ENCODE measurements around the gene RSPRY1. TPM values are rescaled to one million over a fixed set of nuclear protein-coding genes. Genes with fewer than 3 reads are reported as not detected.

The RSPRY1 gene
- total and polyA plus RNA-seq, 2 of the 8 experiments (the other 6 are each of a cell fraction or from before 2014, with no cell fraction given): 11.5 to 32.5 TPM

DNA sequence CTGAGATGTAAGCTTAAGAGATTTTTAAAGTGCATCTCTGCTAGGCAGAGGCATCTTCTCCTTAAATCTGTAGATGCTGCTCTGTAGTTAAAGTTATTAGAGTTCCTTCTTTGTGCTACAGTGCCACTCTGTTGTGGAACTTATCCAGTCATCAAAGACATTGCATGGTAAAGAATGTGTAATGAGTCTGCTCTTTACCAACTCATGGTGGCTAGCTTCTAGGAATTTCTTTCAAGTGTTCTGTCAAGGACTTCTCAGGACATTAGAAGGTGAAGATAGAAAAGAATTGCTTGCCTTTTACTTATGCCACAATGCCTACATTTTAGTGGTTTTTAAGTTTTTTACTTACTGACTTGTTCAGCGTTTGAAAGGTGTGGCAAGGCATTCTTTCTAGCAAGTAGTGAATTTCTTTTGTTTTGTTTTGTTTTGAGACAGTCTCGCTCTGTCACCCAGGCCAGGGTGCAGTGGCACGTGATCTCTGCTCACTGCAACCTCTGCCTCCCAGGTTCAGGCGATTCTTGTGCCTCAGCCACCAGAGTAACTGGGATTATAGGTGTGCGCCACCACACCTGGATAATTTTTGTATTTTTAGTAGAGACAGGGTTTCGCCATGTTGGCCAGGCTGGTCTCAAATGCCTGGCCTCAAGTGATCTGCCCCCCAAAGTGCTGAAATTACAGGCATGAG is 38.7 kb downstream of the RSPRY1 start:
- Histone ChIP-seq H3K79me1 (ENCODE audit: low read depth, low read length) (no peaks in the 10 kb centered on the region), H4K5ac (ENCODE audit: insufficient read length, low read depth, low read length) (no peak overlapping the region), H3K23me2 (ENCODE audit: low read depth, low read length) (no peaks in the 10 kb centered on the region), H2BK15ac (ENCODE audit: low read length) (no peak overlapping the region), H4K8ac (ENCODE audit: extremely low read depth, insufficient read depth, low read length) (no peak overlapping the region), H3K56ac (replicated peaks; ENCODE audit: insufficient read length, low read depth, low read length) (no peak overlapping the region), H3K14ac (ENCODE audit: insufficient read length) (no peak overlapping the region), H2BK120ac (replicated peaks; ENCODE audit: low read depth, low read length) (no peak overlapping the region), H3K27me3 (replicated peaks in 1 of 4; ENCODE audit: control insufficient read depth in 3 of 4, extremely low read depth in 1 of 4, insufficient read depth in 3 of 4, low read length in 3 of 4) (no peaks in the 10 kb centered on the region), H3K27ac (ENCODE audit: low read depth, low read length) (no peak overlapping the region), H2BK20ac (ENCODE audit: low read length) (no peak overlapping the region), H3K9me3 (ENCODE audit: insufficient read depth in 2 of 2, low read depth in 1 of 2, low read length in 1 of 2) (no peaks in the 10 kb centered on the region), H3K36me3 (ENCODE audit: control insufficient read depth in 2 of 4, insufficient read depth in 4 of 4, low read length in 3 of 4) (peaks cover 5 to 45% (median 26%) of the 10 kb centered on the region in 4 experiments), H3K4ac (replicated peaks; ENCODE audit: insufficient read length, low read depth, low read length) (no peak overlapping the region), H3K4me2 (ENCODE audit: insufficient read depth in 1 of 2, low read depth in 2 of 2, low read length in 2 of 2) (no peak overlapping the region), H2AFZ (ENCODE audit: low read length) (no peak overlapping the region), H3K4me1 (replicated peaks in 1 of 4; ENCODE audit: control insufficient read depth in 3 of 4, insufficient read depth in 4 of 4, low read length in 3 of 4) (no peaks in the 10 kb centered on the region), H3K4me3 (ENCODE audit: extremely low read depth in 1 of 4, insufficient read depth in 2 of 4, low read depth in 3 of 4, low read length in 4 of 4) (no peak overlapping the region), H2BK5ac (ENCODE audit: low read depth, low read length) (no peak overlapping the region), H3K9ac (replicated peaks in 1 of 4; ENCODE audit: extremely low read depth in 1 of 4, low read depth in 3 of 4, low read length in 3 of 4) (no peak overlapping the region), H2BK12ac (ENCODE audit: low read depth, low read length) (no peak overlapping the region), H3K79me2 (ENCODE audit: control insufficient read depth in 1 of 2, insufficient read depth in 2 of 2, low read length in 2 of 2) (no peaks in the 10 kb centered on the region), H2AK5ac (ENCODE audit: low read depth, low read length) (no peak overlapping the region), H3K18ac (ENCODE audit: extremely low read depth, low read length) (no peak overlapping the region), H3K23ac (ENCODE audit: insufficient read length) (no peak overlapping the region), H4K91ac (replicated peaks; ENCODE audit: insufficient read length, low read length) (no peak overlapping the region), H4K20me1 (replicated peaks in 1 of 2; ENCODE audit: control insufficient read depth in 1 of 2, insufficient read depth in 2 of 2, low read length in 2 of 2) (no peaks in the 10 kb centered on the region)
- DNase-seq (ENCODE audit: low read depth in 1 of 2, low spot score in 2 of 2) (no peak), FAIRE-seq (no peak)
- POLR2A ChIA-PET (ENCODE audit: partially characterized antibody): no interaction called here
- WGBS, 2 experiments (ENCODE audit: extremely low coverage in 1 of 2, insufficient coverage in 1 of 2, insufficient read length in 1 of 2, insufficient replicate concordance in 2 of 2, low coverage in 1 of 2, low lambda C conversion rate in 2 of 2, missing lambda C conversion rate in 1 of 2): 91% methylated on average over 4 of the region's 6 CpGs; no CpG with 5 or more reads in 1 of the 2 experiments
- CTCF ChIA-PET (ENCODE audit: partially characterized antibody): no interaction called here
- no peak for TF ChIP-seq TAF7 (optimal IDR thresholded peaks at IDR 0.05; ENCODE audit: borderline replicate concordance, low read depth, low read length)
- no peak for TF ChIP-seq JUND (IDR thresholded peaks at IDR 0.05; ENCODE audit: low read length)
- TF ChIP-seq, protein P1, sequence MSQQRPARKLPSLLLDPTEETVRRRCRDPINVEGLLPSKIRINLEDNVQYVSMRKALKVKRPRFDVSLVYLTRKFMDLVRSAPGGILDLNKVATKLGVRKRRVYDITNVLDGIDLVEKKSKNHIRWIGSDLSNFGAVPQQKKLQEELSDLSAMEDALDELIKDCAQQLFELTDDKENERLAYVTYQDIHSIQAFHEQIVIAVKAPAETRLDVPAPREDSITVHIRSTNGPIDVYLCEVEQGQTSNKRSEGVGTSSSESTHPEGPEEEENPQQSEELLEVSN (IDR thresholded peaks at IDR 0.05): no peak
- TF ChIP-seq MAFK (IDR thresholded peaks at IDR 0.05; ENCODE audit: low read depth, low read length): no peak
- TF ChIP-seq SIX5 (IDR thresholded peaks at IDR 0.05; ENCODE audit: low read depth, low read length): no peak
- no peak for TF ChIP-seq SAP30 (IDR thresholded peaks at IDR 0.05; ENCODE audit: insufficient read depth, insufficient replicate concordance, low read length)
- TF ChIP-seq RAD21 (IDR thresholded peaks at IDR 0.05 in 1 of 2, conservative IDR thresholded peaks at IDR 0.05 in 1 of 2; ENCODE audit: low read depth in 2 of 2, low read length in 2 of 2): no peak
- no peak for TF ChIP-seq ZNF274 (IDR thresholded peaks at IDR 0.05; ENCODE audit: borderline replicate concordance, extremely low read depth, low read length)
- no peak for TF ChIP-seq SIN3A (conservative IDR thresholded peaks at IDR 0.05 in 1 of 2, IDR thresholded peaks at IDR 0.05 in 1 of 2; ENCODE audit: low read depth in 1 of 2, low read length in 2 of 2)
- no peak for TF ChIP-seq SP4 (IDR thresholded peaks at IDR 0.05; ENCODE audit: low read length)
- no peak for TF ChIP-seq KDM4A (IDR thresholded peaks at IDR 0.05; ENCODE audit: low read depth, low read length, severe bottlenecking)

Measured in H1 (cell line).